GM20000 (cell line): ENCODE results near the gene SHH.

Experiments used
- DNase-seq: peaks from one replicate; pipeline ENCODE4 v3.0.0; 2012; ENCODE audit warnings: low spot score
- CTCF ChIP-seq: IDR thresholded peaks from 2 replicates; pipeline ENCODE4 v1.5.1; 2012; ENCODE audit warnings: mild to moderate bottlenecking, control low read depth; ENCODE audit errors: extremely low read depth, missing control alignments

The SHH gene

GRCh38 chr7:155825336-155825735, 13.1 kb upstream of the SHH start:
- TF ChIP-seq CTCF, result no peak
- no peak for DNase-seq

GRCh38 chr7:155824227-155824886, 12.1 kb upstream of the SHH start:
- no peak for TF ChIP-seq CTCF
- DNase-seq, result no peak

- DNase-seq, result no peak
- no peak for TF ChIP-seq CTCF
These were observed 9.6 kb upstream of the SHH start for GRCh38 chr7:155821851-155822250.

- no peak for DNase-seq
- TF ChIP-seq CTCF, result no peak
These were observed 8.5 kb upstream of the SHH start for GRCh38 chr7:155820788-155821187.

- no peak for DNase-seq
- no peak for TF ChIP-seq CTCF
These were observed 8.0 kb upstream of the SHH start for GRCh38 chr7:155820246-155820645.

GRCh38 chr7:155819186-155819585, 6.9 kb upstream of the SHH start:
- DNase-seq, result no peak
- TF ChIP-seq CTCF, result no peak

- TF ChIP-seq CTCF, result no peak
- DNase-seq, result no peak
These were observed 6.5 kb upstream of the SHH start for GRCh38 chr7:155818820-155819168.
